ENCODE results near the gene TWIST2. TPM values are rescaled to one million over a fixed set of nuclear protein-coding genes. Genes with fewer than 3 reads are reported as not detected.
A peak's percentile ranks its signal among the peaks of the same experiment; 100 is the strongest.

Gene TWIST2
- total RNA-seq, 1 experiment from 2014 or later, result 7.1 TPM

DNA sequence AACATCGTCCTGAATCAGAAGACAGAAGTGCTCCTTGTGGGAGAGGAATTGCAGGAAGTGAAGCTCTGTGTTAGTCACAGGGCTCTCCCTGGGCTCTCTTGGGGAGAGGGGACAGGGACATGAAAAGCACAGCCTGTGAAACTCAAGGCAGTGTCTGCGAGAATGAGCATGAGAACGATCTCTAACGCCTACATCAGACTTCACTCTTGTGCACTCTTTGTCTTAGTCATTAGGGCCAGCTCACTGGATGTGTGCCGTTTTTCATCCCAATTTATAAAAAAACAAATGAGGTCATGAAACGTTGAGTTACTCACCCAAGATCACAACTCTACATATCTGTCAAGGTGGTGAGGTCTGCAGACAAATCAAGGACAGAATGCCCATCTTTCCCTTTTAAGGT is 27.0 kb upstream of the TWIST2 start:
- no peaks in the 10 kb centered on the region for H3K27me3 ChIP-seq (ENCODE audit: control insufficient read depth, insufficient read depth, low read length)
- no peak overlapping the region for H3K4me3 ChIP-seq (ENCODE audit: insufficient read depth, low read depth, low read length)
- DNase-seq, result no peak

DNA sequence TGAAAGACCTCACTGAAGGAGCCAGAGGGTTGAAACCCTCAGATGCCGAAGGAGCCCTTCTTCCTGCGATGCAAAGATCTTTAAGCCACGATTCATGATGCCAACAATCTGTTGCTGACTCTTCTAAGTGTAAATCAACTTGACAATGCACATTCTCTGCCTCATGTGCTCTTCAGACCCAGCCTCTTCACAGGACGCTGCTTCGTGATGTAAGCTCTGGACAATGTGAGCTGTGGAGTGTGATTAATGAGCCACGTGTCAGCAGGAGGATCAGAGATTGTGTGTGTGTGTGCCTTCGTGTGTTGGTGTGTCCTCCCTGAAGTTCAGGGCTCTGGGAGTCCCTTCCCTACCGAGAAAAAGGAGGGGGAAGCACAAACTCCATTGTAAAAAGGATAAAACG is 26.5 kb upstream of the TWIST2 start:
- Histone ChIP-seq H3K36me3 (replicated peaks; ENCODE audit: control insufficient read depth, insufficient read depth, low read length) (no peaks in the 10 kb centered on the region), H3K27me3 (ENCODE audit: control insufficient read depth, insufficient read depth, low read length) (no peaks in the 10 kb centered on the region), H3K4me3 (ENCODE audit: insufficient read depth, low read depth, low read length) (no peak overlapping the region)
- DNase-seq, result no peak

More for the DNA sequence above, 27.0 kb upstream of the TWIST2 start:
- no peaks in the 10 kb centered on the region for H3K36me3 ChIP-seq (replicated peaks; ENCODE audit: control insufficient read depth, insufficient read depth, low read length)

DNA sequence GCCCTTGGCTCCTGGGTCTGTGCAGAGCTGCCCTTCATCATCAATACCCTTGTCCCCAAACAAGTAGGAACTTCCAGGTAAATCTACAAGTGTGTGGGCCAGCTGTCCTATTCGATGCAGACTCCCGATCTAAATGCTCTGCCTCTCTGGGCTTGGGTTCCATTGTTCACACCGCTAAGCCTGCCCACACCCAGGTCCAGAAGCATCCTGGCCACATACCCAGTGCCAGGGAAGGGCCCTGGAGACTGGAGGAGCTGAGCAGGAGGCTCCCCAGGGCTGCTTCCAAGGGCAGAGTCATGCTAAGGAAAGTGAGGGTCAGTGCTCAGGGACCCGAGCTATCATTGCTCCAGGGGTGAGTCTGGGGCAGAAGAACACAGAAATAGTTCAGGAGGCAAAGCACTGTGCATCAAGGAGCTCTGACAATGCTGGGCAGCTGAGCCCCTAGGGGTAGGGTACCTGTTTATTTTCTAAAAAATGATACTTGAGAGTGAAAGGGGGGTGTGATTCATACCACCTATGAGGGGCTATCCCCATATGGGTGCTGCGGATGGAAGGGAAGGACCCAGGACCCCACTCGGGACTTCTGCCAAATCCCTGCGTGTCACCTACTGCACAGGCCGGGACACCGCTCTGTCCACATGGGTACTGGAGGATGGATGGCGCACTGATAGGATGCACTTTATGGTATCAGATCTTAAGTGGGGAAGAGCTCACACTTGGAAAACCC is 25.8 kb upstream of the TWIST2 start:
- H3K4me3 ChIP-seq (ENCODE audit: insufficient read depth, low read depth, low read length), result no peak overlapping the region

DNA sequence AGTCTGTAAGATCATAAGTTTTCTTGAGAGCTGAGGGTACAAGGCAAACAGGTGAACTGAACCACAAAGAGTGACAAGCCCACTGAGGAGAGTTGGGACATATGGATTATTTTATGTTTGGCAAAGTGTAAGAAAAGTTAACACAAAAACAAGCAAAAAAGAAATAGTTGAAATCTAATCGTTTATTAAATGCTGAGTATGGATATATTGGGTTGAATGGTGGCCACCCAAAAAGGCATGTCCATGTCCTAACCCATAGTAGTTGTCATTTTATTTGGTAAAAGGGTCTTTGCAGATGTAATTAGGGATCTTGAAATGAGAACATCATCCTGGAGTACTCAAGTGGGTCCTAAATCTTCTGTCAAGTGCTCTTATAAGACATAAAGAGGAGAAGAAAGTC is 24.9 kb upstream of the TWIST2 start:
- H3K27me3 ChIP-seq (ENCODE audit: control insufficient read depth, insufficient read depth, low read length), result no peaks in the 10 kb centered on the region

More for the DNA sequence above, 25.8 kb upstream of the TWIST2 start:
- Histone ChIP-seq H3K27me3 (ENCODE audit: control insufficient read depth, insufficient read depth, low read length) (no peaks in the 10 kb centered on the region), H3K36me3 (replicated peaks; ENCODE audit: control insufficient read depth, insufficient read depth, low read length) (no peaks in the 10 kb centered on the region)
- DNase-seq, result no peak

DNA sequence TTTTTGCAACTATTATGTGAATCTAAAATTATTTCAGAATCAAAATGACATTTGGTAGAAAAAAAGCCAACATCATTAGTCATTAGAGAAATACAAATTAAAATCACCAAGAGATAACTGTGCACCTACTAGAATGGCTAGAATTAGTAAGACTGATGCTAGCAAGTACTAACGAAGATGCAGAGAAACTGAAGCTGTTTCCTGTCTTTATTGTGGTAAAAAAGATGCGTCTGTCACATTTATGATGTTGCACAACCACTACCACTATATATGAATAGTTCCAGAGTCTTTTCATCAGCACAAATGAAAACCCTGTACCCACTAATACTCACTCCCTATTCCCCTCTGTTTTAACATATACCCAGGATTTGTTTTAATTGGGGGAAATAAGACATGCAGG is 16.7 kb upstream of the TWIST2 start:
- Histone ChIP-seq H3K36me3 (replicated peaks; ENCODE audit: control insufficient read depth, insufficient read depth, low read length) (no peaks in the 10 kb centered on the region), H3K27me3 (ENCODE audit: control insufficient read depth, insufficient read depth, low read length) (no peaks in the 10 kb centered on the region), H3K4me3 (ENCODE audit: insufficient read depth, low read depth, low read length) (no peak overlapping the region)
- DNase-seq, result no peak

More for the DNA sequence above, 24.9 kb upstream of the TWIST2 start:
- no peak overlapping the region for H3K4me3 ChIP-seq (ENCODE audit: insufficient read depth, low read depth, low read length)
- no peaks in the 10 kb centered on the region for H3K36me3 ChIP-seq (replicated peaks; ENCODE audit: control insufficient read depth, insufficient read depth, low read length)
- DNase-seq, result no peak

DNA sequence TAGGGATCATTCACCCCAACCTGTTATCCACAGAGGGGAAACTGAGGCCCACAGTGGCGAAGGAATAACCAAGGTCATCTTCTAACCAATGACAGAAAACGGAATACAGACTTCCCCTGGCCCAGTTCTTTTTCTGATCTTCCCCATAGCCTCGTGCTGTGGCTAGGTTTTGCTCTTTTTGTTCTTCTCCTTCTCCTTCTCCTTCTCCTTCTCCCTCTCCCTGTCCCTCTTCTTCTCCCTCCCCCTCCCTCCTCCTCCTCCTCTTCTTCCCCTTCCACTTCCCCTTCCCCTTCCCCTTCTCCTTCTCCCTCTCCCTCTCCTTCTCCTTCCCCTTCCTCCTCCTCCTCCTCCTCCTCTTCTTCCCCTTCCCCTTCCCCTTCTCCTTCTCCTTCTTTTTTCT is 12.9 kb upstream of the TWIST2 start:
- Histone ChIP-seq H3K27me3 (ENCODE audit: control insufficient read depth, insufficient read depth, low read length) (no peaks in the 10 kb centered on the region), H3K36me3 (replicated peaks; ENCODE audit: control insufficient read depth, insufficient read depth, low read length) (no peaks in the 10 kb centered on the region), H3K4me3 (ENCODE audit: insufficient read depth, low read depth, low read length) (no peak overlapping the region)
- no peak for DNase-seq

DNA sequence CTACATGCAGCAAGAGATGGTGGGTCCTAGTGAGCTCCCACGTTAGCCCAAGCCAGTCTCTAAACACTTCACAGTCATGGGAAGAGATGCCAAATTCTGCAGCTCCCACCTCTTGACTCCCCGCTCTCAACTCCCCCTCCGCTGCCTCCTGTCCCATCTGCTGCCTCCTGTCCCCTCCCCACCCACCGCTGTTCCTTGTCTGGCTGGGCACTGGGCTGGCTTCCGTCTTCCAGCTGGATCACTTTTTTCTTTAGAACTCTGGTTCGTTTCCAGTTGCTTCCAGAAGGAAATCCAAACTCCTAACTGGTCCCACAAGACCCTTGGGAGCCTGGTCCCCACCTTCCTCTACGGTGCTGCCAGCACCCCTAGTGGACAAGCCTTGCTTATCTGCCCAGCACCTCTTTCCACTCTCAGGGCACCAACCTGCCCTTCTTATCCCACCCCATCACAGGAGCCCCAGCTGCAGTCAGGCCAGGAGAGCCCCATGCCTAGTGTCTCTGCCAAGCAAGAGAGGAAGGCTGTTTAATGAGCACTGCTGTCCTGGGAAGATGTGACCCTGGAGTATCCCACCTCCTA is 12.1 kb upstream of the TWIST2 start:
- Histone ChIP-seq H3K27me3 (ENCODE audit: control insufficient read depth, insufficient read depth, low read length) (no peaks in the 10 kb centered on the region), H3K4me3 (ENCODE audit: insufficient read depth, low read depth, low read length) (no peak overlapping the region), H3K36me3 (replicated peaks; ENCODE audit: control insufficient read depth, insufficient read depth, low read length) (no peaks in the 10 kb centered on the region)
- DNase-seq, result peak; percentile 64

DNA sequence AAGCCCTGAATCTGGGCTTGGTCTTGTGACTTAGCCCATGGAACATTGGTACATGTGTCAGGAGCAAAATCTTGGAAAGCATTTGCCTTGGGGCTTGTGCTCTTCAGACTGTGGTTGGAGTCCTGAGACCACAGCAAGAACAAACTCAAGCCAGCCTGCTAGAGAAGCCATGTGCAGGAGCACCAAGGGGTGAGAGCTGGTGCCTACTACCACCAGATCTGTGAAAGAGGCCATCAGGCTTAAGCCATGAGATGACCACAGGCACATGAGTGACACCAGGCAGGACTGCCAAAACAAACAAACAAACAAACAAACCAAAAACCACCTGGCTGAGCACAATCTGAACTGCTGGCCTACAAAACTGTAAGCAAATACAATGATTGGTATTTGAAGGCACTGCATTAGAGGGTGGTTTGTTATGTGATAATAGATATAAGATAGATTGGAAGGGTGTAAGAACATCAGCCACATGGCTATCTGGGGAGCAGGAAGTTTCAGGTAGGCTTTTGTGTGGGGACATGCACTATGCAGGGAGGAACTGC is 9.0 kb upstream of the TWIST2 start:
- Histone ChIP-seq H3K36me3 (replicated peaks; ENCODE audit: control insufficient read depth, insufficient read depth, low read length) (no peaks in the 10 kb centered on the region), H3K4me3 (ENCODE audit: insufficient read depth, low read depth, low read length) (no peak overlapping the region), H3K27me3 (ENCODE audit: control insufficient read depth, insufficient read depth, low read length) (peaks cover 2% of the 10 kb centered on the region; the same call in 1 of the 2 replicates)
- DNase-seq, result no peak

DNA sequence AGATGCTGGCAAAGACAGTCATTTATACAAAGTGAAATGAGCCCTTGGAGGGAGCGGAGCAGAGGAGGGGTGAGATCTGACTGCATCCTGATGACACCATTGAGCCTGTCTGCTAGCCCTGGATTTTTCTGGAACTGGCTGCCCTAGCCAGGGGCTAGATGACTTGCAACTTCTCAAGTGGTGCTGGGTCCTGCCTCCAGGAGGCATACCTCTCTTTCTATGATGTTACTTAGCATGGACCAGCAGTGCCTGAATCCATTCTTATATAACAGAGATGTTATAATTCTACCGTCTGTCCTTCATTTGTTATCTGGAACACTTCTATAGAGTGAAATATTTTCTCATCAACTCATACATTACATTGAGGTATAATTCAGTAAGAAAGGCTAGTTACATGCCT is 8.5 kb upstream of the TWIST2 start:
- Histone ChIP-seq H3K4me3 (ENCODE audit: insufficient read depth, low read depth, low read length) (no peak overlapping the region), H3K27me3 (ENCODE audit: control insufficient read depth, insufficient read depth, low read length) (peaks cover 2% of the 10 kb centered on the region; the same call in 1 of the 2 replicates), H3K36me3 (replicated peaks; ENCODE audit: control insufficient read depth, insufficient read depth, low read length) (no peaks in the 10 kb centered on the region)
- no peak for DNase-seq

DNA sequence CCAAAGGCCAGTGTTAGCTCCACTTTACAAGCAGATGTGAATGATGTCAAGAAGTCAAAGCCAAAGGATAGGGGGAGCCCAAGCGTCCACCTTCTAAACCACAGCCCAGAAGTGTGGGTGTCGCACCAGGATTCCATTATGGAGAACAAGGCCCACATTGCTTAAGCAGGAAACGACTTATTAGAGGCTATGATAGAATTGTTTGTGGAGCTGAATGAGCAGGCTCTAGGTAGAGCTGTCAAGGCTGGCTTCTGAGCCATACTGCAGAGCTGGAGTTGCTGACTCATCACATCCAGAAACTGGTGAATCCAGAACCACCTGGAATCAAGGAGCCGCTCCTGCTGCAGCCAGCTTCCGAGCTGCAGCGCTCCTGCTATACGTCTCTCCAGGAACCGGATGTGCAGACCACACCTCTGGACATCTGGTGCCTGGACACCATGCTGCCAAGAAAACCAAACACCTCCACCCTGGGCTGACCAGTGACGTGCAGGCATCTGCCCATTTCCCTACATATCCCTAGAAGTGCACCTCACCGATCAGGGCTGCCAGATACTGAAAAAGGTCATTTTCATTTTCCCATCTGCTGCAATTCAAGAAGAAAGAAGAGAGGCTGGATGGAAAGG is 6.2 kb upstream of the TWIST2 start:
- Histone ChIP-seq H3K4me3 (ENCODE audit: insufficient read depth, low read depth, low read length) (no peak overlapping the region), H3K27me3 (ENCODE audit: control insufficient read depth, insufficient read depth, low read length) (peaks cover 21% of the 10 kb centered on the region), H3K36me3 (replicated peaks; ENCODE audit: control insufficient read depth, insufficient read depth, low read length) (no peaks in the 10 kb centered on the region)
- DNase-seq, result no peak

DNA sequence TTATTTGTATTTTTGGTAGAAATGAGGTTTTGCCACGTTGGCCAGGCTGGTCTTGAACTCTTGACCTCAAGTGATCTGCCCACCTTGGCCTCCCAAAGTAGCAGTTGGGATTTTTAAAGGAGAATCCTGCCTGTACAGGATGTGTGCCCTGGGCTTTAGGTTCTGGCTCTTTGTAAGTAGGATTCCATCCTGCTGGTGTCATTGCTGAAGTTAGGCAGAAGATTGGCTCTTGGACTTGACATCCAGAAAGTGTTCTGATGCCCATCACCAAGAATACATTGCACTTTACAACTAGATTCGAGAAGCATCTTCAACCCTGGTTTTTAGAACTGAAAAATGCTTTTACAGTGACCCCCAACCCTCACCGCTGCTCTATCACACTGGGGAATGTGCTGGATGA is 4.4 kb upstream of the TWIST2 start:
- Histone ChIP-seq H3K4me3 (ENCODE audit: insufficient read depth, low read depth, low read length) (no peak overlapping the region), H3K27me3 (ENCODE audit: control insufficient read depth, insufficient read depth, low read length) (peaks cover 36% of the 10 kb centered on the region), H3K36me3 (replicated peaks; ENCODE audit: control insufficient read depth, insufficient read depth, low read length) (no peaks in the 10 kb centered on the region)
- DNase-seq, result no peak

DNA sequence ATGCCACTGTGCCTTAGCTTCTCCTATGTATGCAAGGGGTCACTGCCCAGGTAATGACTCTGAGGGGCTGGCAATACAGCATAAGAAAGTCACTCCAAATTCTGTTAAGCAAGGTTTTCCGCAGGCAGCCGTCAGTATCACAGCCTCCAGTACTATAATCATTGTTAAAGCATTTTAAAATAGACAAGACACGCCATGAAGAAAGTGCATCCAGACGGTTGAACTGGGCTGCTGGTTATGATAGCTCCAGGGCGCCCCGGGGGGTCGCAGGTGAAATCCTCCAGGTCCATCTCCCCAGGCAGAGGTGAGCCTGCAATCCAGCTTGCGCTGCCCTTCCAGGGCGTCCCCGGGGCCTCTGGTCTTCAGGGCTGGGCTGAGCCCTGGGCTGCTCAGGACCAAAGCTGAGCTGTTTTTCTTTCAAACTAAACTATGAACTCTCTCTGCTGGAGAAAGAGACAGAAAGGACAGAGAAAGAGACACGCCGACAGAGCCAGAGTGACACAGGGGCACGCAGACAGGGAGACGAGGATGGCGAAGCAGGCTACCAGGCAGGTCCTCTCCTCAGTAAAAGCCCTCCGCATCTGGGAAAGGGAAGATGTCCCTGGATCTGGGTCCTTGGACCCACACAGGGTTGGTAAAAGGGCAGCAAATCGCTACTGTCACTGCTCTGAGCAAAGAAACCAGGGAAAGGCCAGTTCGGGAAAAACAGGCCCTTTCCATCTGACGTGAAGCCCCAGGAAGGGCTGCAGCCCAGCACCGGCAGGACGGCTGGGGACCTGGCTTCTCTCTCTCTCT is 2.1 kb upstream of the TWIST2 start:
- Histone ChIP-seq H3K27me3 (ENCODE audit: control insufficient read depth, insufficient read depth, low read length) (peaks cover 59% of the 10 kb centered on the region), H3K36me3 (replicated peaks; ENCODE audit: control insufficient read depth, insufficient read depth, low read length) (no peaks in the 10 kb centered on the region), H3K4me3 (ENCODE audit: insufficient read depth, low read depth, low read length) (no peak overlapping the region)
- DNase-seq, result no peak

DNA sequence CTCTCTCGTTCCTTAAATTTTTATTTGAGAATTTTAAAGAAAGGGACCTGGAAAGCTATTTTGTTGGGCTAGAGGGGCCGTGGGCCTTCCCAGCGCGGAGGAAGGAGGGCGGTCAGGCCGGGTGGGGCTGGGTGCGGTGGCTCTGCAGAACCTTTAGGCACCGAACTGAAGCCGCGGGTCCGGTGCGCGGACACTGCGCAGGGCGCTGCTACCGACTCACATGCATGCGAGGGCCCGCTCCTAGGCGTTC is 1.6 kb upstream of the TWIST2 start:
- no peak for DNase-seq
- Histone ChIP-seq H3K27me3 (ENCODE audit: control insufficient read depth, insufficient read depth, low read length) (peaks cover 61% of the 10 kb centered on the region), H3K36me3 (replicated peaks; ENCODE audit: control insufficient read depth, insufficient read depth, low read length) (no peaks in the 10 kb centered on the region), H3K4me3 (ENCODE audit: insufficient read depth, low read depth, low read length) (peak overlapping the region; percentile 50; the same call in 1 of the 2 replicates)

DNA sequence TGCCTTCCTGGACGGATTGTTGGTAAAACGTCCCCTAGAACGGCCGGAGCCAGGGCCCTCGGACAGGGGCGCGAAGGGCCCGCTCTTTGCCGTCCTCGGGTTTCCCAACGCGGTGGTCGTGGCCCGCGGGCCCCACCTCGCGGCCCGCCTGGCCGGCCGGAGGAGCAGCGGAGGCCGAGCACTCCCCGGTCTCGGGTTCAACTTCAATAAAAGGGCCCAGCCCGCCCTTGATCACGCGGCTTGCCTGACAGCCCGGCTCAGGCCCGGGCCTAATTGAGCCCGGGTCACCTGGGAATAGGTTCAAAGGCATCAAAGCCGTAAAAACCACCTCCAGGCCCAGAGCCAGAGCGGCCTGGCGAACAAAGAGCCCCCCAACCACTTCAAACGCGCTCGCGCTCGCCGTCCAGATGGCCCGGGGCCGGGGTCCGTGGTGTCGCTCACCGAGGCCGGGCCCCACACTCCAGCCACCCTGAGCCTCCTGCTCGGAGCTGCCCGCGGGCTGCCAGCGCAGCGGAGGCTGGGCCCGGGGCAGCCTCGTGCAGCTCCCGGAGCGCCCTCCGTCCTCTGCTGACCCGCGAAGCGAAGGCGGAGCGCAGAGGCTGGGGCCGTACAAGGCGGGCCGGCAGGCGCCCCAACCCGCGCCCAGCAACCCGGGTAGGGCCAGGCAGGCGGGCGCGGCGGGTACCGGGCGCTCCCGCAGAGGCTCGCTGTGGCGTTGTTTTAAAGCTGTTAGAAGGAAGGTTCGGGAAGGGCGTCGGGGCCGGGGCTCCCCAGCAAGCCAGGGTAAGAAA is 1.1 kb upstream of the TWIST2 start:
- DNase-seq, result peak; percentile 79
- H3K27me3 ChIP-seq (ENCODE audit: control insufficient read depth, insufficient read depth, low read length), result peaks cover 61% of the 10 kb centered on the region
- peak overlapping the region; percentile 50 for H3K4me3 ChIP-seq (ENCODE audit: insufficient read depth, low read depth, low read length)
- H3K36me3 ChIP-seq (replicated peaks; ENCODE audit: control insufficient read depth, insufficient read depth, low read length), result no peaks in the 10 kb centered on the region
